Natural killer cell (primary cell): ENCODE data around the gene EIF3B. TPM values are rescaled to one million over a fixed set of nuclear protein-coding genes. Genes with fewer than 3 reads are reported as not detected.
A peak's percentile ranks its signal among the peaks of the same experiment; 100 is the strongest.

Experiments
- ATAC-seq, 3 donors: fragments of 150-1000 bp in 2 of 3; fragments of 200-7000 bp in 1 of 3; cut with Tn5 transposase; 1 replicate in 1 of 3; 2 replicates in 2 of 3; pipeline ENCODE4 v1.10.0; 2021; ENCODE audit warnings: mild to moderate bottlenecking in 2 of 3, moderate library complexity in 2 of 3
- DNase-seq, 2 donors: peaks; one replicate each; pipeline versions ENCODE4 v3.0.0 to v3.0.0-alpha.2; 2013 to 2021; ENCODE audit warnings: mixed read lengths in 1 of 2
- H3K27ac ChIP-seq: one replicate; pipeline ENCODE4 v1.5.1; 2013; ENCODE audit warnings: mild to moderate bottlenecking, low read length
- H3K27me3 ChIP-seq: one replicate; pipeline ENCODE4 v1.6.1; 2013; ENCODE audit warnings: low read length; ENCODE audit not compliant: control insufficient read depth, insufficient read depth
- H3K36me3 ChIP-seq: one replicate; pipeline ENCODE4 v1.6.1; 2013; ENCODE audit warnings: low read length; ENCODE audit not compliant: control insufficient read depth, insufficient read depth
- H3K4me1 ChIP-seq: one replicate; pipeline ENCODE4 v1.6.1; 2013; ENCODE audit warnings: low read length; ENCODE audit not compliant: control insufficient read depth, insufficient read depth
- H3K4me3 ChIP-seq: one replicate; pipeline ENCODE4 v1.5.1; 2013; ENCODE audit warnings: low read length
- H3K9me3 ChIP-seq: one replicate; pipeline ENCODE4 v1.6.1; 2013; ENCODE audit warnings: low read length; ENCODE audit not compliant: control insufficient read depth, insufficient read depth
- H3K27ac Mint-ChIP-seq, 2 donors: one replicate each; pipeline ENCODE4 v1.8.0; 2022; ENCODE audit warnings: mild to moderate bottlenecking in 2 of 2, mixed read lengths in 2 of 2, moderate library complexity in 1 of 2
- H3K27me3 Mint-ChIP-seq, 2 donors: one replicate each; pipeline ENCODE4 v1.8.0; 2022; ENCODE audit warnings: low read depth in 2 of 2, mixed read lengths in 2 of 2
- H3K36me3 Mint-ChIP-seq: one replicate; pipeline ENCODE4 v1.8.0; 2022; ENCODE audit warnings: mixed read lengths
- H3K4me1 Mint-ChIP-seq, 2 donors: one replicate each; pipeline ENCODE4 v1.8.0; 2022; ENCODE audit warnings: mixed read lengths in 2 of 2
- H3K4me3 Mint-ChIP-seq: one replicate; pipeline ENCODE4 v1.8.0; 2022; ENCODE audit warnings: mild to moderate bottlenecking, moderate library complexity, mixed read lengths
- H3K9me3 Mint-ChIP-seq, 2 donors: one replicate each; pipeline ENCODE4 v1.8.0; 2022; ENCODE audit warnings: mixed read lengths in 2 of 2
- CTCF ChIP-seq: fragments of 200-600 bp; IDR thresholded peaks from one replicate; pipeline ENCODE4 v1.8.0; 2022; ENCODE audit warnings: antibody characterized with exemption
- WGBS: methylation state at CpG from one replicate; pipeline ENCODE4 v1.1.7; 2013; ENCODE audit warnings: missing lambda C conversion rate; ENCODE audit not compliant: insufficient coverage; 5-methylcytosine and 5-hydroxymethylcytosine counted together
- intact Hi-C: fragments of 100-400 bp; cut with micrococcal nuclease; formaldehyde crosslinking; loops from one replicate; pipeline ENCODE4 v1.14.2; 2022
- total RNA-seq, 4 donors: library from RNA; stranded (reverse); fragments of 120-200 nt in 1 of 4; gene quantifications; one replicate each; pipeline versions ENCODE4 v1.2.3 to v1.2.4, GENCODE V29; 2013 to 2022

EIF3B gene
- total RNA-seq, 3 donors from 2014 or later (not counting 1 experiment from before 2014, with no cell fraction given), result 194 to 219 (median 197) TPM

- H3K4me3 Mint-ChIP-seq, result peak overlapping the region; percentile 51
- no peak for ATAC-seq
- intact Hi-C loops, result no loop called here
- no peaks in the 10 kb centered on the region for H3K9me3 Mint-ChIP-seq
- Histone ChIP-seq H3K27me3 (no peaks in the 10 kb centered on the region), H3K9me3 (no peaks in the 10 kb centered on the region), H3K4me3 (no peak overlapping the region), H3K27ac (no peak overlapping the region), H3K36me3 (peaks cover 9% of the 10 kb centered on the region), H3K4me1 (peaks cover 93% of the 10 kb centered on the region)
- no peak for TF ChIP-seq CTCF
- H3K4me1 Mint-ChIP-seq, result peaks cover 56 to 70% of the 10 kb centered on the region in 2 donors
- WGBS, result 79% methylated on average over 9 of the region's 9 CpGs
- no peak for DNase-seq
- no peaks in the 10 kb centered on the region for H3K36me3 Mint-ChIP-seq
- H3K27me3 Mint-ChIP-seq, result no peaks in the 10 kb centered on the region
- H3K27ac Mint-ChIP-seq, result peak overlapping the region in 1 of 2 donors; percentile 28
Measured at GRCh38 chr7:2421943-2422310, 67.3 kb downstream of the EIF3B start.

- Mint-ChIP-seq H3K4me1 (peaks cover 65 to 68% of the 10 kb centered on the region in 2 donors), H3K27me3 (no peaks in the 10 kb centered on the region), H3K4me3 (no peak overlapping the region), H3K36me3 (peaks cover 1% of the 10 kb centered on the region), H3K27ac (peak overlapping the region; percentile 65 to 76), H3K9me3 (no peaks in the 10 kb centered on the region)
- Histone ChIP-seq H3K27ac (no peak overlapping the region), H3K36me3 (peaks cover 11% of the 10 kb centered on the region), H3K9me3 (peaks cover 3% of the 10 kb centered on the region), H3K4me1 (peaks cover 64% of the 10 kb centered on the region), H3K27me3 (no peaks in the 10 kb centered on the region), H3K4me3 (no peak overlapping the region)
- TF ChIP-seq CTCF, result no peak
- ATAC-seq (no peak), DNase-seq (no peak)
- intact Hi-C loops, result no loop called here
- WGBS, result 94% methylated on average over 9 of the region's 10 CpGs
Measured at GRCh38 chr7:2425749-2426148, 71.1 kb downstream of the EIF3B start.

Other genes starting within 250 kb of the EIF3B start
- gene MAD1L1, start 121.9 kb upstream of the EIF3B start, total RNA-seq, result 10 to 100 TPM; 53.6 to 81.2 (median 77.4) TPM
- 10 to 100 TPM in 2 of 3 donors, 1 to 10 TPM in 1; 7.9 to 12.0 (median 10.0) TPM for gene MRM2, start 112.6 kb upstream of the EIF3B start, total RNA-seq
- gene NUDT1, start 112.6 kb upstream of the EIF3B start, total RNA-seq, result 10 to 100 TPM; 17.9 to 19.2 (median 18.2) TPM
- 10 to 100 TPM in 2 of 3 donors, 1 to 10 TPM in 1; 8.3 to 15.7 (median 12.6) TPM for gene SNX8, start 40.4 kb upstream of the EIF3B start, total RNA-seq
- 100 to 1,000 TPM; 102 to 159 (median 124) TPM for gene CHST12, start 48.8 kb downstream of the EIF3B start, total RNA-seq
- gene GRIFIN, start 121.6 kb downstream of the EIF3B start, total RNA-seq, result not detected
- gene LFNG, start 164.9 kb downstream of the EIF3B start, total RNA-seq, result 100 to 1,000 TPM; 140 to 191 (median 176) TPM
- gene BRAT1, start 200.7 kb downstream of the EIF3B start, total RNA-seq, result 10 to 100 TPM; 24.9 to 26.7 (median 25.6) TPM
- gene IQCE, start 204.2 kb downstream of the EIF3B start, total RNA-seq, result 10 to 100 TPM in 2 of 3 donors, 1 to 10 TPM in 1; 9.6 to 13.5 (median 11.3) TPM